Mesenchymal stem cell (in vitro differentiated cells and primary cell): ENCODE measurements around the gene ETS1.
A peak's percentile ranks its signal among the peaks of the same experiment; 100 is the strongest.

ENCODE experiments used
- DNase-seq: peaks from one replicate; pipeline ENCODE4 v3.0.0-alpha.2; 2013
- H2AFZ ChIP-seq: one replicate; pipeline ENCODE4 v1.6.1; 2013; ENCODE audit warnings: low read depth, mild to moderate bottlenecking, control low read depth, inconsistent platforms, low read length, moderate library complexity
- H2AK5ac ChIP-seq: 2 replicates; pipeline ENCODE4 v1.6.1; 2013; ENCODE audit warnings: low read length, moderate library complexity, mild to moderate bottlenecking, inconsistent platforms; ENCODE audit not compliant: severe bottlenecking
- H2BK120ac ChIP-seq: one replicate; pipeline ENCODE4 v1.6.1; 2013; ENCODE audit warnings: low read depth, mild to moderate bottlenecking, inconsistent platforms, low read length, moderate library complexity
- H2BK12ac ChIP-seq, 2 experiments: one replicate each; pipeline ENCODE4 v1.6.1; 2013; ENCODE audit warnings: inconsistent platforms in 2 of 2, low read length in 2 of 2, mild to moderate bottlenecking in 2 of 2, moderate library complexity in 2 of 2, control low read depth in 1 of 2
- H2BK15ac ChIP-seq: one replicate; pipeline ENCODE4 v1.6.1; 2013; ENCODE audit warnings: mild to moderate bottlenecking, low read depth, inconsistent platforms; ENCODE audit not compliant: poor library complexity, severe bottlenecking
- H2BK5ac ChIP-seq: 2 replicates; pipeline ENCODE4 v1.6.1; 2013; ENCODE audit warnings: low read depth, mild to moderate bottlenecking, low read length, control low read depth, inconsistent platforms; ENCODE audit not compliant: poor library complexity, severe bottlenecking
- H3K14ac ChIP-seq, 2 experiments: one replicate each; pipeline ENCODE4 v1.6.1; 2013; ENCODE audit warnings: inconsistent platforms in 2 of 2, low read length in 2 of 2, control low read depth in 1 of 2, mild to moderate bottlenecking in 1 of 2, moderate library complexity in 1 of 2
- H3K18ac ChIP-seq, 2 experiments: one replicate each; pipeline ENCODE4 v1.6.1; 2013; ENCODE audit warnings: inconsistent platforms in 2 of 2, low read length in 2 of 2, control low read depth in 1 of 2, low read depth in 1 of 2, mild to moderate bottlenecking in 1 of 2
- H3K23ac ChIP-seq, 2 experiments: one replicate each; pipeline ENCODE4 v1.6.1; 2013; ENCODE audit warnings: inconsistent platforms in 2 of 2, low read length in 2 of 2, mild to moderate bottlenecking in 2 of 2, moderate library complexity in 2 of 2, control low read depth in 1 of 2
- H3K27ac ChIP-seq: 2 replicates; pipeline ENCODE4 v1.5.1; 2013; ENCODE audit warnings: mild to moderate bottlenecking, moderate library complexity, low read length, control low read depth, inconsistent platforms; ENCODE audit not compliant: poor library complexity, severe bottlenecking
- H3K27me3 ChIP-seq, 2 experiments: 2 replicates each; pipeline versions ENCODE4 v1.6.1 to v1.7.0; 2013; ENCODE audit warnings: low read length in 2 of 2, mild to moderate bottlenecking in 2 of 2, moderate library complexity in 2 of 2, control low read depth in 1 of 2, inconsistent platforms in 1 of 2; ENCODE audit not compliant: control insufficient read depth in 1 of 2, insufficient read depth in 1 of 2
- H3K36me3 ChIP-seq, 2 experiments: 2 replicates each; pipeline versions ENCODE4 v1.6.1 to v1.7.0; 2013; ENCODE audit warnings: low read length in 2 of 2, control low read depth in 1 of 2, inconsistent platforms in 1 of 2, low read depth in 1 of 2, mild to moderate bottlenecking in 1 of 2; ENCODE audit not compliant: insufficient read depth in 2 of 2, control insufficient read depth in 1 of 2
- H3K4ac ChIP-seq, 2 experiments: one replicate each; pipeline ENCODE4 v1.6.1; 2013; ENCODE audit warnings: inconsistent platforms in 2 of 2, low read length in 2 of 2, mild to moderate bottlenecking in 2 of 2, moderate library complexity in 2 of 2, control low read depth in 1 of 2, low read depth in 1 of 2
- H3K4me1 ChIP-seq: 2 replicates; pipeline ENCODE4 v1.6.1; 2013; ENCODE audit warnings: low read depth, low read length, control low read depth; ENCODE audit not compliant: control insufficient read depth, insufficient read depth
- H3K4me2 ChIP-seq: 2 replicates; pipeline ENCODE4 v1.6.1; 2013; ENCODE audit warnings: low read length, mild to moderate bottlenecking, inconsistent platforms; ENCODE audit not compliant: poor library complexity, severe bottlenecking
- H3K4me3 ChIP-seq, 2 experiments: 2 replicates each; pipeline versions ENCODE4 v1.5.1 to v1.7.0; 2013; ENCODE audit warnings: low read length in 2 of 2, mild to moderate bottlenecking in 2 of 2, control low read depth in 1 of 2, low read depth in 1 of 2; ENCODE audit not compliant: insufficient read depth in 1 of 2
- H3K79me1 ChIP-seq: replicated peaks from 2 replicates; pipeline ENCODE4 v1.6.1; 2013; ENCODE audit warnings: mild to moderate bottlenecking, control low read depth, low read length, inconsistent platforms; ENCODE audit not compliant: poor library complexity, severe bottlenecking
- H3K9ac ChIP-seq: 2 replicates; pipeline ENCODE4 v1.7.0; 2013; ENCODE audit warnings: mild to moderate bottlenecking, low read length, moderate library complexity
- H3K9me3 ChIP-seq: 2 replicates; pipeline ENCODE4 v1.7.0; 2013; ENCODE audit warnings: mild to moderate bottlenecking, low read length; ENCODE audit not compliant: control insufficient read depth
- H4K8ac ChIP-seq: one replicate; pipeline ENCODE4 v1.6.1; 2013; ENCODE audit warnings: inconsistent platforms, mild to moderate bottlenecking, low read length, moderate library complexity
- H4K91ac ChIP-seq: one replicate; pipeline ENCODE4 v1.6.1; 2013; ENCODE audit warnings: mild to moderate bottlenecking, low read length, inconsistent platforms
- WGBS: methylation state at CpG from one replicate; pipeline ENCODE4 v1.1.7; 2013; ENCODE audit warnings: mixed read lengths; 5-methylcytosine and 5-hydroxymethylcytosine counted together

Gene ETS1

DNA sequence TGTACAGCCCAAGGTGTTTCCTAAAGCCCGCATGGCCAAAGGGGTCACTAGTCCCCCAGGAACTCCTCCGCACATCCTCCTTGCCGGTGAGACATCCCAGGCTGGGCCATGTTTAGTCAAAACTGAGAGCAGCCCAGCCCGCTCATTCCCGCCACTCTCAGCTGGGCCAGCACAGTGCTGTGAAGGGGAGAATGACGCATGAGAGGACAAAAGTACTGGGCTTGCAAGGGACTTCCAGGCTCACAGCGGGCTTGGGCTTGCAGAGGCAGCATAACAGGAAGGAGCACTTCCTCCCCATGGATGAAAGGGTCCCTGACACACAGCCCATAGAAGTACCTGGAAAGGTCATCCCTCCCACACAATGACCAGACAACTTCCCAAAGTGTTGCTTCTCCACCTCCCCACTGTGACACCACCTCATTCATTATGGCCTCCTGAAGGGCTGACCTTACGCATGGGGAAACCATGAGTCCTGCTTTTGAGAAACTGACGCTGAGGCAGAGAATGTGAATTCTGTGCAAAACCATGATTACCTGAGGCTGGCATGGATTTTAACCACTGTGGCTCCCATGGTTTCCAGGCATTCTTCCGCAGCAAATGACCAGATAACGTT lies 19.1 kb downstream of the ETS1 start:
- Histone ChIP-seq H2AFZ (no peak overlapping the region), H3K79me1 (no peaks in the 10 kb centered on the region), H4K91ac (peak overlapping the region; percentile 45), H3K14ac (no peak overlapping the region), H3K9me3 (no peaks in the 10 kb centered on the region), H3K36me3 (no peaks in the 10 kb centered on the region), H3K18ac (peak overlapping the region in 1 of 2 experiments; percentile 10), H2BK5ac (no peak overlapping the region), H2BK120ac (no peak overlapping the region), H3K4ac (no peak overlapping the region), H3K4me3 (no peak overlapping the region), H3K4me1 (no peaks in the 10 kb centered on the region), H3K9ac (no peak overlapping the region), H3K27me3 (peaks cover 14% of the 10 kb centered on the region in 2 experiments), H2BK12ac (peak overlapping the region in 1 of 2 experiments; percentile 37), H3K23ac (no peak overlapping the region), H4K8ac (no peak overlapping the region), H2AK5ac (no peak overlapping the region), H3K4me2 (no peak overlapping the region), H2BK15ac (no peak overlapping the region), H3K27ac (no peak overlapping the region)
- DNase-seq, result no peak
- whole genome bisulfite sequencing, result 79% methylated on average over 11 of the region's 11 CpGs

- Histone ChIP-seq H3K27ac (no peak overlapping the region), H3K4me1 (no peaks in the 10 kb centered on the region), H2BK120ac (no peak overlapping the region), H3K14ac (no peak overlapping the region), H3K4ac (no peak overlapping the region), H3K27me3 (peaks cover 14% of the 10 kb centered on the region in 2 experiments), H2AFZ (no peak overlapping the region), H2BK15ac (no peak overlapping the region), H2BK5ac (no peak overlapping the region), H3K79me1 (no peaks in the 10 kb centered on the region), H3K4me2 (no peak overlapping the region), H2BK12ac (no peak overlapping the region), H3K9ac (no peak overlapping the region), H3K18ac (no peak overlapping the region), H3K36me3 (no peaks in the 10 kb centered on the region), H3K9me3 (no peaks in the 10 kb centered on the region), H4K8ac (no peak overlapping the region), H3K4me3 (no peak overlapping the region), H3K23ac (no peak overlapping the region), H2AK5ac (no peak overlapping the region), H4K91ac (no peak overlapping the region)
- no peak for DNase-seq
- 100% methylated on average over 1 of the region's 3 CpGs for WGBS
These were observed 20.2 kb downstream of the ETS1 start for GRCh38 chr11:128567130-128567529.

DNA sequence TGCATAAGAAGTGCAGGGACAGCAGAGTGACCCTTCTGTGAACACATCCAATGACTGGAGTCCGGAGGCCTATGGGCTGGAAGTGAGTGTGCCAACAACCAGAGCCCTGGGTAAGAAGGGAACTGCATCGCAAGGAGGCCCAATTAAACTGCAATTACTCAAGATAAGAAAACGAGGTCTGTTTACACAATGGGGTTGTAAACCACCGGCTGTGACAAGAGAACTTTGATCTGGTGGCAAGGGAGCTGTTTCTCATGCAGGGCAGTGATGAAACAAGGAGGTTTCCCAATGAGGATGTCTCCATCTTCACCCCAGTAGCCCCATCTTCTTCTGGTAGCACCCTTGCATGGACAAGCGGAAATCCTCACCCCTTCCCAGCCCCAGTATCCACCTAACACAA lies 21.5 kb downstream of the ETS1 start:
- Histone ChIP-seq H3K18ac (no peak overlapping the region), H3K14ac (no peak overlapping the region), H3K4me3 (no peak overlapping the region), H2AK5ac (no peak overlapping the region), H4K91ac (no peak overlapping the region), H2AFZ (no peak overlapping the region), H3K27ac (no peak overlapping the region), H3K4me2 (no peak overlapping the region), H2BK12ac (no peak overlapping the region), H2BK5ac (no peak overlapping the region), H3K79me1 (no peaks in the 10 kb centered on the region), H2BK120ac (no peak overlapping the region), H3K27me3 (peaks cover 14% of the 10 kb centered on the region in 2 experiments), H3K9me3 (no peaks in the 10 kb centered on the region), H3K4me1 (no peaks in the 10 kb centered on the region), H3K23ac (no peak overlapping the region), H3K36me3 (no peaks in the 10 kb centered on the region), H4K8ac (no peak overlapping the region), H3K9ac (no peak overlapping the region), H3K4ac (no peak overlapping the region), H2BK15ac (no peak overlapping the region)
- DNase-seq, result peak; percentile 81
- WGBS, result 8% methylated on average over 4 of the region's 5 CpGs

GRCh38 chr11:128564642-128565245 lies 22.6 kb downstream of the ETS1 start:
- no peak for DNase-seq

More at GRCh38 chr11:128564642-128565245, 22.6 kb downstream of the ETS1 start:
- no peak overlapping the region for H3K4me3 ChIP-seq
- H3K27ac ChIP-seq, result no peak overlapping the region
- no peaks in the 10 kb centered on the region for H3K36me3 ChIP-seq
- no peak overlapping the region for H2AK5ac ChIP-seq
- peak overlapping the region in 1 of 2 experiments; percentile 44 for H3K4ac ChIP-seq
- H3K4me2 ChIP-seq, result no peak overlapping the region
- H2BK5ac ChIP-seq, result no peak overlapping the region
- no peaks in the 10 kb centered on the region for H3K79me1 ChIP-seq
- no peak overlapping the region for H2BK120ac ChIP-seq
- H3K23ac ChIP-seq, result no peak overlapping the region
- H3K4me1 ChIP-seq, result no peaks in the 10 kb centered on the region
- H4K8ac ChIP-seq, result no peak overlapping the region
- no peak overlapping the region for H3K9ac ChIP-seq
- H3K14ac ChIP-seq, result peak overlapping the region in 1 of 2 experiments; percentile 26
- H3K9me3 ChIP-seq, result no peaks in the 10 kb centered on the region
- no peak overlapping the region for H4K91ac ChIP-seq
- H2BK15ac ChIP-seq, result no peak overlapping the region
- H3K18ac ChIP-seq, result peak overlapping the region in 1 of 2 experiments; percentile 46
- H3K27me3 ChIP-seq, result peaks cover 14% of the 10 kb centered on the region in 2 experiments
- H2AFZ ChIP-seq, result no peak overlapping the region
- H2BK12ac ChIP-seq, result peak overlapping the region in 1 of 2 experiments; percentile 80
- 94% methylated on average over 3 of the region's 3 CpGs for WGBS
